Measurements from ENCODE around the gene ENC1.
A peak's percentile ranks its signal among the peaks of the same experiment; 100 is the strongest.
"Not testable (repeated sequence)": the region's sequence is repeated elsewhere in the genome, so short reads cannot be mapped to it uniquely, and the experiment has no call there.

ENC1 gene

DNA sequence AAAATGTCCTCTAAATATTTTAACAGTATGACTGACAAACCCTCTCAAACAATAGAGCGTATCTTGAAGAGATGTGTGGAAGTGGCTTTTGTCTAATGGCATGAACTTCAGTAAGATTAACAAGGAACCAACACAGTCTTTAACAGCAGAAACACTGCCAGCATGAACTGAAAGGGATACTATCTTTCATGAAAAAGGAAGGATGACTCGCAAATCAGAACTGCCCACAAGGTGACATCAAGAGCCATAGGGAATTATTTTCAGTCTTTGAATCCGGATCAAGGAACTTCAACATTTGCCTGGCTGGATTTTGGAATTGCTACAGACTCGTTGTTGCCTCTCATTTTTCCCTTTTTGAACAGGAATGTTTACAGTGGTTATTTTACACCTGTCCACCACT, 39.4 kb upstream of the ENC1 start:
- Histone ChIP-seq H3K27ac (replicated peaks) (no peak overlapping the region), H3K4me3 (replicated peaks; ENCODE audit: insufficient read depth, low read length) (no peak overlapping the region), H3K27me3 (ENCODE audit: insufficient read depth, poor library complexity, severe bottlenecking) (no peaks in the 10 kb centered on the region)
- DNase-seq (ENCODE audit: low read depth in 1 of 2, low spot score in 1 of 2): no peak
- TF ChIP-seq GABPA (IDR thresholded peaks at IDR 0.05; ENCODE audit: low read depth) (no peak), SPI1 (IDR thresholded peaks at IDR 0.05; ENCODE audit: borderline replicate concordance, low read depth) (no peak), POLR2AphosphoS5 (IDR thresholded peaks at IDR 0.05; ENCODE audit: low read depth) (no peak)
- TF ChIP-seq, protein P1, sequence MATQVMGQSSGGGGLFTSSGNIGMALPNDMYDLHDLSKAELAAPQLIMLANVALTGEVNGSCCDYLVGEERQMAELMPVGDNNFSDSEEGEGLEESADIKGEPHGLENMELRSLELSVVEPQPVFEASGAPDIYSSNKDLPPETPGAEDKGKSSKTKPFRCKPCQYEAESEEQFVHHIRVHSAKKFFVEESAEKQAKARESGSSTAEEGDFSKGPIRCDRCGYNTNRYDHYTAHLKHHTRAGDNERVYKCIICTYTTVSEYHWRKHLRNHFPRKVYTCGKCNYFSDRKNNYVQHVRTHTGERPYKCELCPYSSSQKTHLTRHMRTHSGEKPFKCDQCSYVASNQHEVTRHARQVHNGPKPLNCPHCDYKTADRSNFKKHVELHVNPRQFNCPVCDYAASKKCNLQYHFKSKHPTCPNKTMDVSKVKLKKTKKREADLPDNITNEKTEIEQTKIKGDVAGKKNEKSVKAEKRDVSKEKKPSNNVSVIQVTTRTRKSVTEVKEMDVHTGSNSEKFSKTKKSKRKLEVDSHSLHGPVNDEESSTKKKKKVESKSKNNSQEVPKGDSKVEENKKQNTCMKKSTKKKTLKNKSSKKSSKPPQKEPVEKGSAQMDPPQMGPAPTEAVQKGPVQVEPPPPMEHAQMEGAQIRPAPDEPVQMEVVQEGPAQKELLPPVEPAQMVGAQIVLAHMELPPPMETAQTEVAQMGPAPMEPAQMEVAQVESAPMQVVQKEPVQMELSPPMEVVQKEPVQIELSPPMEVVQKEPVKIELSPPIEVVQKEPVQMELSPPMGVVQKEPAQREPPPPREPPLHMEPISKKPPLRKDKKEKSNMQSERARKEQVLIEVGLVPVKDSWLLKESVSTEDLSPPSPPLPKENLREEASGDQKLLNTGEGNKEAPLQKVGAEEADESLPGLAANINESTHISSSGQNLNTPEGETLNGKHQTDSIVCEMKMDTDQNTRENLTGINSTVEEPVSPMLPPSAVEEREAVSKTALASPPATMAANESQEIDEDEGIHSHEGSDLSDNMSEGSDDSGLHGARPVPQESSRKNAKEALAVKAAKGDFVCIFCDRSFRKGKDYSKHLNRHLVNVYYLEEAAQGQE (IDR thresholded peaks at IDR 0.05; ENCODE audit: insufficient replicate concordance, low read depth): no peak
- TF ChIP-seq, protein P2, sequence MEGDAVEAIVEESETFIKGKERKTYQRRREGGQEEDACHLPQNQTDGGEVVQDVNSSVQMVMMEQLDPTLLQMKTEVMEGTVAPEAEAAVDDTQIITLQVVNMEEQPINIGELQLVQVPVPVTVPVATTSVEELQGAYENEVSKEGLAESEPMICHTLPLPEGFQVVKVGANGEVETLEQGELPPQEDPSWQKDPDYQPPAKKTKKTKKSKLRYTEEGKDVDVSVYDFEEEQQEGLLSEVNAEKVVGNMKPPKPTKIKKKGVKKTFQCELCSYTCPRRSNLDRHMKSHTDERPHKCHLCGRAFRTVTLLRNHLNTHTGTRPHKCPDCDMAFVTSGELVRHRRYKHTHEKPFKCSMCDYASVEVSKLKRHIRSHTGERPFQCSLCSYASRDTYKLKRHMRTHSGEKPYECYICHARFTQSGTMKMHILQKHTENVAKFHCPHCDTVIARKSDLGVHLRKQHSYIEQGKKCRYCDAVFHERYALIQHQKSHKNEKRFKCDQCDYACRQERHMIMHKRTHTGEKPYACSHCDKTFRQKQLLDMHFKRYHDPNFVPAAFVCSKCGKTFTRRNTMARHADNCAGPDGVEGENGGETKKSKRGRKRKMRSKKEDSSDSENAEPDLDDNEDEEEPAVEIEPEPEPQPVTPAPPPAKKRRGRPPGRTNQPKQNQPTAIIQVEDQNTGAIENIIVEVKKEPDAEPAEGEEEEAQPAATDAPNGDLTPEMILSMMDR (IDR thresholded peaks at IDR 0.05; ENCODE audit: insufficient read depth, low read length): no peak

DNA sequence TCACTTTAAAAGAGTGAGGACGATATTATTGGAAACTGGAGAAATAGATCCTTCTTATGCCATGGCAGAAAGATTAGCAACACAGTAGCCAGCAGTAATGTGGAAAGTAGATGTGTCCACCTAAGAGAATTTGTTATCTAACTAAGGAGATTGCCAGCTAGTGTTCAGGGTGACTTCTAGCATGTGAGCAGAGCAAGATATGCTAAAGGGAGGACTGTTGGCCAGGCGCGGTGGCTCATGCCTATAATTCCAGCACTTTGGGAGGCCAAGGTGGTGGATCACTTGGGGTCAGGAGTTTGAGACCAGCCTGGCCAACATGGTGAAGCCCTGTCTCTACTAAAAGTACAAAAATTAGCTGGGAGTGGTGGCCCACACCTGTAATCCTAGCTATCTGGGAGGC, 38.8 kb upstream of the ENC1 start:
- H3K27me3 ChIP-seq (ENCODE audit: insufficient read depth, poor library complexity, severe bottlenecking): not testable (repeated sequence)

DNA sequence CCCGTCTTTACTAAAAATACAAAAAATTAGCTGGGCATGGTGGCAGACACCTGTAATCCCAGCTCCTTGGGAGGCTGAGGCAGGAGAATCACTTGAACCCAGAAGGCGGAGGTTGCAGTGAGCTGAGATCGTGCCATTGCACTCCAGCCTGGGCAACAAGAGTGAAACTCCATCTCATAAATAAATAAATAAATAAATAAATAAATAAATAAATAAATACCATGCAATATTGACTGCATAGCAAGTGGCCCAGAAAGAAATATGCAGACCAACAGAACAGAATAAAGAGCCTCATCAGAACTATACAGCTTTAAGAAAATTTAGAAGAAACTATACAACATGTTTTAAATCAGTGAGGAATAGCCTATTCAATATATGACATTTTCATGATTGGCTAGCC, 37.6 kb upstream of the ENC1 start:
- H3K27ac ChIP-seq (replicated peaks); DNase-seq (ENCODE audit: low read depth in 1 of 2, low spot score in 1 of 2); H3K4me3 ChIP-seq (replicated peaks; ENCODE audit: insufficient read depth, low read length); H3K27me3 ChIP-seq (ENCODE audit: insufficient read depth, poor library complexity, severe bottlenecking): not testable (repeated sequence)

More for the DNA sequence above, 38.8 kb upstream of the ENC1 start:
- DNase-seq (ENCODE audit: low read depth in 1 of 2, low spot score in 1 of 2); H3K27ac ChIP-seq (replicated peaks); H3K4me3 ChIP-seq (replicated peaks; ENCODE audit: insufficient read depth, low read length): not testable (repeated sequence)

DNA sequence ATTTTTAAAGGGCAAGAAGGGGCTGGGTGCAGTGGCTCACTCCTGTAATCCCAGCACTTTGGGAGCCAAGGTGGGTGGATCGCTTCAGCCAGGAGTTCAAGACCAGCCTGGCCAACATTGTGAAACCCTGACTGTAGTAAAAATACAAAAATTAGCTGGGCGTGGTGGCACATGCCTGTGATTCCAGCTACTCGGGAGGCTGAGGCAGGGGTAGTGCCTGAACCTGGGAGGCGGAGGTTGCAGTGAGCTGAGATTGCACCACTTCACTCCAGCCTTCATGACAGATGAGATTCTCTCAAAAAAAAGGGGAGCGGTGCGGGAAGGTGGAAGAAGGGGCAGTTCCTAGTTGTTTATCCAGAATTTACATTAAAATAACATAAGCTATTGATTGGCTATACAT, 35.9 kb upstream of the ENC1 start:
- not testable (repeated sequence) for DNase-seq (ENCODE audit: low read depth in 1 of 2, low spot score in 1 of 2); H3K27me3 ChIP-seq (ENCODE audit: insufficient read depth, poor library complexity, severe bottlenecking); H3K27ac ChIP-seq (replicated peaks)

DNA sequence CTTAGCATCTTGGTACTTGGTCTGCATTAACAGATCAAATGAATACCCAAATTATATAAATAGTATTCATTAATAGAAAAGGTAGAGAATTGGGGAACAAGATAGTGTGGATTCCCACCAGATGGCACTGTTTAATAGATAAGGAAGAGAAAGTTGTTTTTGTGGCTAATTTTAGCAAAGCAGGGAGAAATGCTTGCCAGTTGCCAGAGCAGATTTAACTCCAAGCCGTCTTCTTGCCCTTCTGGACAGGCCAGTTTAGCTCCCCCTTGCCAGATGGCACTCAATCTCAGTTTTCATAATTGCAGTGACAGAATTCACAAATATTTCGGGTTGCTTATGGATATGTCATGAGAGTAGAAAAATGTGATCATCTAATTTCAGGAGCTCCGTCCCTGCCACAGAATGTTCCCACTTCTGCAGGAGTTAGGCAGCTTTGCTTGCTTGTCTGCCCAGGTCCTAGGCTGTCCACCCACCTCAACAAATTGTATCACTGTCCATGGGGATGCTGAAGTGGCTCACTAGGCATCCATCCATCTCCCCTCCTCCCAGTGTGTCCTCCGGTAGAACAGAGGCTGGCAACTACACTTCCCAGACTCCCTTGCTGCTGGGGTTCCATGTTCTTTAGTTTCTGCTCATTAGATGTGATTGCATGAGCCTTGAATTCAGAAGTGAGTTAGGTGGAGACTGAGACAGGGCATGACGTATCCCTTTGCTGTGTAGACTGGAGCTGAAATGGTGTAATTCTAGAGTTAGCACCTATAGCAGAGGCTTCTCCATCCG, 32.7 kb upstream of the ENC1 start:
- DNase-seq (ENCODE audit: low read depth in 1 of 2, low spot score in 1 of 2): no peak
- TF ChIP-seq, protein P1 (IDR thresholded peaks at IDR 0.05; ENCODE audit: insufficient replicate concordance, low read depth): no peak
- TF ChIP-seq, protein P2 (IDR thresholded peaks at IDR 0.05; ENCODE audit: insufficient read depth, low read length): peak; percentile 3
- TF ChIP-seq GABPA (IDR thresholded peaks at IDR 0.05; ENCODE audit: low read depth) (no peak), SPI1 (IDR thresholded peaks at IDR 0.05; ENCODE audit: borderline replicate concordance, low read depth) (no peak)
- Histone ChIP-seq H3K27me3 (ENCODE audit: insufficient read depth, poor library complexity, severe bottlenecking) (no peaks in the 10 kb centered on the region), H3K27ac (replicated peaks) (no peak overlapping the region), H3K4me3 (replicated peaks; ENCODE audit: insufficient read depth, low read length) (no peak overlapping the region)

More for the DNA sequence above, 35.9 kb upstream of the ENC1 start:
- H3K4me3 ChIP-seq (replicated peaks; ENCODE audit: insufficient read depth, low read length): not testable (repeated sequence)
